Measurements from ENCODE around the gene MANBA. TPM values are rescaled to one million over a fixed set of nuclear protein-coding genes. Genes with fewer than 3 reads are reported as not detected.

Gene MANBA
- total and polyA plus RNA-seq, 9 donors: 15.6 to 32.7 (median 24.5) TPM

DNA sequence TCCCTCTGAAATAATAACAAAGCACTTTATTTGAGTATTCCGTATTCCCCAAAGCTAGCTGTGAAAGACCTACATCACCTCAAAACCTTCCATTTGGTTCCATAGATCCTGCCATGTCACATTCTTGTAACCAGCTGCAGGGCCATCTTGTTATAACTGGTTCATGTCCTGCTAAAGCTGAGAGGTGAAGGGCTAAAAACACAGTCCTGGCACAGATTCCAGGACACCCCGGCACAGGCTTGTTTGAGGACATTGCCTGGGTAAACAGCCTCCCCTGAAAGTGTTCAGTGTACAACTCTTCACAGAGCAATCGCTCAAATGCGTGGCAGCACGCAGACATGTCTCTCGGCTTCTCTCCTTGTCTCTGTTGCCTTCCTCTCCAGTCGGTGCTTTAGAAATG, 129.2 kb downstream of the MANBA start:
- Histone ChIP-seq H3K36me3 (no peaks in the 10 kb centered on the region), H3K4me1 (ENCODE audit: insufficient read depth) (no peaks in the 10 kb centered on the region), H3K27me3 (no peaks in the 10 kb centered on the region), H3K27ac (no peak overlapping the region), H3K4me3 (no peak overlapping the region), H3K9me3 (no peaks in the 10 kb centered on the region)
- no peak for TF ChIP-seq POLR2A (IDR thresholded peaks at IDR 0.05)
- TF ChIP-seq EP300 (IDR thresholded peaks at IDR 0.05): no peak
- TF ChIP-seq, protein P1, sequence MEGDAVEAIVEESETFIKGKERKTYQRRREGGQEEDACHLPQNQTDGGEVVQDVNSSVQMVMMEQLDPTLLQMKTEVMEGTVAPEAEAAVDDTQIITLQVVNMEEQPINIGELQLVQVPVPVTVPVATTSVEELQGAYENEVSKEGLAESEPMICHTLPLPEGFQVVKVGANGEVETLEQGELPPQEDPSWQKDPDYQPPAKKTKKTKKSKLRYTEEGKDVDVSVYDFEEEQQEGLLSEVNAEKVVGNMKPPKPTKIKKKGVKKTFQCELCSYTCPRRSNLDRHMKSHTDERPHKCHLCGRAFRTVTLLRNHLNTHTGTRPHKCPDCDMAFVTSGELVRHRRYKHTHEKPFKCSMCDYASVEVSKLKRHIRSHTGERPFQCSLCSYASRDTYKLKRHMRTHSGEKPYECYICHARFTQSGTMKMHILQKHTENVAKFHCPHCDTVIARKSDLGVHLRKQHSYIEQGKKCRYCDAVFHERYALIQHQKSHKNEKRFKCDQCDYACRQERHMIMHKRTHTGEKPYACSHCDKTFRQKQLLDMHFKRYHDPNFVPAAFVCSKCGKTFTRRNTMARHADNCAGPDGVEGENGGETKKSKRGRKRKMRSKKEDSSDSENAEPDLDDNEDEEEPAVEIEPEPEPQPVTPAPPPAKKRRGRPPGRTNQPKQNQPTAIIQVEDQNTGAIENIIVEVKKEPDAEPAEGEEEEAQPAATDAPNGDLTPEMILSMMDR (IDR thresholded peaks at IDR 0.05): no peak
- 80 to 96% (median 94%) methylated on average over 7 of the region's 7 CpGs for WGBS, 3 donors
- intact Hi-C loops (cut with DNase I): no loop called here
- DNase-seq: no peak

DNA sequence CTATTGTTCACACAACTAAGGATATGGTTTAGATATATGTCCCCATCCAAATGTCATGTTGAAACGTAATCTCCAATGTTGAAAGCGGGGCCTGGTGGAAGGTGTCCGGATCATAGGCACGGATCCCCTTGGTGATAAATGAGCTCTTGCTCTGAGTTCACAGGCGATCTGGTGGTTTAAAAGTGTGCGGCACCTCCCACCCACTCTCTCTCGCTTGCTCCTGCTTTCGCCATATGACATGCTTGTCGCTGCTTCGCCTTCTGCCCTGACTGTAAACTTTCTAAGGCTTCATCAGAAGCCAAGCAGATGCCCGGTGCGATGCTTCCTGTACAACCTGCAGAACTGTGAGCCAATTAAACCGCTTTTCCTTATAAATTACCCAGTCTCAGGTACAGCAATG, 131.1 kb downstream of the MANBA start:
- intact Hi-C loops (cut with DNase I): loop anchor here (5.0 to 10.0 kb wide), 6 partner anchors 175 to 475 kb away; partner anchors contain the start of genes SLC9B1 (in 3 of the 4) and BDH2 (in 2 of the 4)
- no peak for DNase-seq

GRCh38 chr4:102627831-102628523, 132.8 kb downstream of the MANBA start:
- WGBS, 3 donors: 40 to 50% (median 42%) methylated on average over 3 of the region's 3 CpGs

More for the DNA sequence above, 131.1 kb downstream of the MANBA start:
- no peak overlapping the region for H3K4me3 ChIP-seq
- H3K27ac ChIP-seq: no peak overlapping the region
- H3K9me3 ChIP-seq: no peaks in the 10 kb centered on the region
- TF ChIP-seq EP300 (IDR thresholded peaks at IDR 0.05) (no peak), POLR2A (IDR thresholded peaks at IDR 0.05) (no peak)
- TF ChIP-seq, protein P1 (IDR thresholded peaks at IDR 0.05): no peak
- no peaks in the 10 kb centered on the region for H3K4me1 ChIP-seq (ENCODE audit: insufficient read depth)
- no peaks in the 10 kb centered on the region for H3K27me3 ChIP-seq
- 81 to 84% (median 82%) methylated on average over 13 of the region's 13 CpGs for WGBS, 3 donors
- no peaks in the 10 kb centered on the region for H3K36me3 ChIP-seq

GRCh38 chr4:102625232-102625930, 135.4 kb downstream of the MANBA start:
- Histone ChIP-seq H3K27ac (no peak overlapping the region), H3K27me3 (no peaks in the 10 kb centered on the region), H3K4me3 (no peak overlapping the region), H3K4me1 (ENCODE audit: insufficient read depth) (no peaks in the 10 kb centered on the region), H3K36me3 (no peaks in the 10 kb centered on the region), H3K9me3 (no peaks in the 10 kb centered on the region)
- peak in 4 of 5 donors; percentile 25 to 44 (median 38) for DNase-seq
- 60 to 82% (median 76%) methylated on average over 3 of the region's 3 CpGs for WGBS, 3 donors
- intact Hi-C loops (cut with DNase I): loop anchor here (5.0 to 10.0 kb wide), 6 partner anchors 171 to 479 kb away; partner anchors contain the start of genes SLC9B1 (in 3 of the 4) and BDH2 (in 2 of the 4)
- no peak for TF ChIP-seq EP300 (IDR thresholded peaks at IDR 0.05)
- TF ChIP-seq, protein P1 (IDR thresholded peaks at IDR 0.05): no peak
- TF ChIP-seq POLR2A (IDR thresholded peaks at IDR 0.05): no peak

More at GRCh38 chr4:102627831-102628523, 132.8 kb downstream of the MANBA start:
- TF ChIP-seq POLR2A (IDR thresholded peaks at IDR 0.05) (no peak), EP300 (IDR thresholded peaks at IDR 0.05) (no peak)
- TF ChIP-seq, protein P1 (IDR thresholded peaks at IDR 0.05): no peak
- H3K4me1 ChIP-seq (ENCODE audit: insufficient read depth): no peaks in the 10 kb centered on the region
- H3K27me3 ChIP-seq: no peaks in the 10 kb centered on the region
- no peaks in the 10 kb centered on the region for H3K36me3 ChIP-seq
- intact Hi-C loops (cut with DNase I): loop anchor here (5.0 to 10.0 kb wide), 6 partner anchors 173 to 477 kb away; partner anchors contain the start of genes SLC9B1 (in 3 of the 4) and BDH2 (in 2 of the 4)
- no peak for DNase-seq
- H3K9me3 ChIP-seq: no peaks in the 10 kb centered on the region
- H3K27ac ChIP-seq: no peak overlapping the region
- no peak overlapping the region for H3K4me3 ChIP-seq

Data from ovary (tissue), 9 donors.